Smooth muscle cell (in vitro differentiated cells): ENCODE data around the gene MMS19. TPM values are rescaled to one million over a fixed set of nuclear protein-coding genes. Genes with fewer than 3 reads are reported as not detected.

ENCODE experiments used
- DNase-seq: peaks from one replicate; lab custom pipeline; 2025; ENCODE audit not compliant: unreplicated experiment; lab: John Stamatoyannopoulos, UW
- H2AFZ ChIP-seq: fragments of 200-600 bp; sonication (generic); 2 replicates; pipeline ENCODE4 v1.6.0; 2016; ENCODE audit warnings: antibody characterized with exemption, low read depth, mild to moderate bottlenecking
- H3F3A ChIP-seq: fragments of 200-600 bp; sonication (generic); 2 replicates; pipeline ENCODE4 v1.6.0; 2017; ENCODE audit warnings: antibody characterized with exemption, low read depth
- H3K27ac ChIP-seq: fragments of 200-600 bp; sonication (generic); 2 replicates; pipeline ENCODE4 v1.5.1; 2016; ENCODE audit warnings: low read depth, mild to moderate bottlenecking
- H3K27me3 ChIP-seq: fragments of 200-600 bp; sonication (generic); 2 replicates; pipeline ENCODE4 v1.6.1; 2016; ENCODE audit warnings: low read depth, mild to moderate bottlenecking
- H3K36me3 ChIP-seq: fragments of 200-600 bp; sonication (generic); 2 replicates; pipeline ENCODE4 v1.5.1; 2016; ENCODE audit warnings: low read depth
- H3K4me1 ChIP-seq: fragments of 200-600 bp; sonication (generic); 2 replicates; pipeline ENCODE4 v1.5.1; 2016; ENCODE audit warnings: low read depth
- H3K4me2 ChIP-seq: fragments of 200-600 bp; sonication (generic); 2 replicates; pipeline ENCODE4 v1.6.0; 2016; ENCODE audit warnings: mild to moderate bottlenecking
- H3K4me3 ChIP-seq: fragments of 200-600 bp; sonication (generic); 2 replicates; pipeline ENCODE4 v1.5.1; 2016; ENCODE audit warnings: mild to moderate bottlenecking
- H3K79me2 ChIP-seq: fragments of 200-600 bp; sonication (generic); 2 replicates; pipeline ENCODE4 v1.6.0; 2016; ENCODE audit warnings: low read depth, mild to moderate bottlenecking
- H3K9ac ChIP-seq: fragments of 200-600 bp; sonication (generic); 2 replicates; pipeline ENCODE4 v1.6.0; 2016; ENCODE audit warnings: low read depth
- H3K9me3 ChIP-seq: fragments of 200-600 bp; sonication (generic); replicated peaks from 2 replicates; pipeline ENCODE4 v1.5.1; 2016; ENCODE audit warnings: low read depth
- H4K20me1 ChIP-seq: fragments of 200-600 bp; sonication (generic); 2 replicates; pipeline ENCODE4 v1.6.0; 2016; ENCODE audit warnings: low read depth
- WGBS: methylation state at CpG from one replicate; pipeline ENCODE4 v1.1.7; 2016; ENCODE audit warnings: low lambda C conversion rate; 5-methylcytosine and 5-hydroxymethylcytosine counted together
- polyA plus RNA-seq: library from polyadenylated mRNA; unstranded; fragments of >200 nt; fragmentation: Nextera tagmentation; extraction: Ambion mirVana; gene quantifications from 2 replicates; pipeline ENCODE4 v1.2.1, GENCODE V29; 2016
- total RNA-seq: library from RNA; depleted of rRNA; stranded (reverse); fragments of >200 nt; gene quantifications from 2 replicates; pipeline ENCODE4 v1.2.3, GENCODE V29; 2014
- TF ChIP-seq, protein P1 (sequence below): fragments of 200-600 bp; sonication (generic); IDR thresholded peaks from 2 replicates; pipeline ENCODE4 v1.5.1; 2017; ENCODE audit warnings: borderline replicate concordance, mild to moderate bottlenecking, antibody characterized with exemption; ENCODE audit not compliant: insufficient read depth, poor library complexity, severe bottlenecking

The MMS19 gene
- total and polyA plus RNA-seq, 2 experiments from 2014 or later: 76.8 to 97.9 TPM

GRCh38 chr10:97509120-97509680 lies 11.0 kb upstream of the MMS19 start:
- TF ChIP-seq, protein P1, sequence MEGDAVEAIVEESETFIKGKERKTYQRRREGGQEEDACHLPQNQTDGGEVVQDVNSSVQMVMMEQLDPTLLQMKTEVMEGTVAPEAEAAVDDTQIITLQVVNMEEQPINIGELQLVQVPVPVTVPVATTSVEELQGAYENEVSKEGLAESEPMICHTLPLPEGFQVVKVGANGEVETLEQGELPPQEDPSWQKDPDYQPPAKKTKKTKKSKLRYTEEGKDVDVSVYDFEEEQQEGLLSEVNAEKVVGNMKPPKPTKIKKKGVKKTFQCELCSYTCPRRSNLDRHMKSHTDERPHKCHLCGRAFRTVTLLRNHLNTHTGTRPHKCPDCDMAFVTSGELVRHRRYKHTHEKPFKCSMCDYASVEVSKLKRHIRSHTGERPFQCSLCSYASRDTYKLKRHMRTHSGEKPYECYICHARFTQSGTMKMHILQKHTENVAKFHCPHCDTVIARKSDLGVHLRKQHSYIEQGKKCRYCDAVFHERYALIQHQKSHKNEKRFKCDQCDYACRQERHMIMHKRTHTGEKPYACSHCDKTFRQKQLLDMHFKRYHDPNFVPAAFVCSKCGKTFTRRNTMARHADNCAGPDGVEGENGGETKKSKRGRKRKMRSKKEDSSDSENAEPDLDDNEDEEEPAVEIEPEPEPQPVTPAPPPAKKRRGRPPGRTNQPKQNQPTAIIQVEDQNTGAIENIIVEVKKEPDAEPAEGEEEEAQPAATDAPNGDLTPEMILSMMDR: no peak
- H3K4me2 ChIP-seq: no peak overlapping the region

DNA sequence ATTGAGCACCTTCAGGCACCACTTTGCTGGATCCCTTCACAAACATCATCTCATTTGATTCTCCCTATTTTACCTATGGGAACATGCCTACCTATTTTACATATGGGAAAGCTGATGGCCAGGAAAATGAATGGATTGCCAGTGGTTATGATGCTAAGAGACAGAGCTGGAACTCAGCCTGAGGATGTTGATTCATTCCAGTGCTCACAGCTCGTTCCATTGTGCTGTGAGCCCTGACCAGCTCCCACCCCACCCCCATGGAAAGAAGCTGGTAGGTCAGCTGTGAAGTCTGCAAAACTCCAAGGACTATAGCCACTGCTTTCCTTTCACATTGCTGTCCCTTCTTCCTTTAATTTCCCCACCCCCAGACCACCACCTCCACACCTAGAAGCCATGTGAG lies 10.1 kb upstream of the MMS19 start:
- Histone ChIP-seq H3K79me2 (peaks cover 95% of the 10 kb centered on the region), H3F3A (no peaks in the 10 kb centered on the region), H4K20me1 (peaks cover 99% of the 10 kb centered on the region), H3K36me3 (no peaks in the 10 kb centered on the region), H3K27me3 (no peaks in the 10 kb centered on the region), H3K4me3 (no peak overlapping the region), H3K4me2 (no peak overlapping the region), H2AFZ (no peak overlapping the region), H3K9ac (no peak overlapping the region), H3K4me1 (peaks cover 5% of the 10 kb centered on the region), H3K9me3 (no peaks in the 10 kb centered on the region), H3K27ac (no peak overlapping the region)
- no peak for DNase-seq
- TF ChIP-seq, protein P1: no peak
- 19% methylated on average over 1 of the region's 1 CpG for WGBS

More at GRCh38 chr10:97509120-97509680, 11.0 kb upstream of the MMS19 start:
- H3K4me1 ChIP-seq: peaks cover 5% of the 10 kb centered on the region
- H3K27ac ChIP-seq: no peak overlapping the region
- H3K79me2 ChIP-seq: peaks cover 95% of the 10 kb centered on the region
- H3K27me3 ChIP-seq: no peaks in the 10 kb centered on the region
- 95% methylated on average over 8 of the region's 8 CpGs for WGBS
- H3K4me3 ChIP-seq: no peak overlapping the region
- H2AFZ ChIP-seq: no peak overlapping the region
- no peak for DNase-seq
- H3K9me3 ChIP-seq: no peaks in the 10 kb centered on the region
- no peak overlapping the region for H3K9ac ChIP-seq
- H3F3A ChIP-seq: no peaks in the 10 kb centered on the region
- H4K20me1 ChIP-seq: peaks cover 100% of the 10 kb centered on the region
- no peaks in the 10 kb centered on the region for H3K36me3 ChIP-seq

DNA sequence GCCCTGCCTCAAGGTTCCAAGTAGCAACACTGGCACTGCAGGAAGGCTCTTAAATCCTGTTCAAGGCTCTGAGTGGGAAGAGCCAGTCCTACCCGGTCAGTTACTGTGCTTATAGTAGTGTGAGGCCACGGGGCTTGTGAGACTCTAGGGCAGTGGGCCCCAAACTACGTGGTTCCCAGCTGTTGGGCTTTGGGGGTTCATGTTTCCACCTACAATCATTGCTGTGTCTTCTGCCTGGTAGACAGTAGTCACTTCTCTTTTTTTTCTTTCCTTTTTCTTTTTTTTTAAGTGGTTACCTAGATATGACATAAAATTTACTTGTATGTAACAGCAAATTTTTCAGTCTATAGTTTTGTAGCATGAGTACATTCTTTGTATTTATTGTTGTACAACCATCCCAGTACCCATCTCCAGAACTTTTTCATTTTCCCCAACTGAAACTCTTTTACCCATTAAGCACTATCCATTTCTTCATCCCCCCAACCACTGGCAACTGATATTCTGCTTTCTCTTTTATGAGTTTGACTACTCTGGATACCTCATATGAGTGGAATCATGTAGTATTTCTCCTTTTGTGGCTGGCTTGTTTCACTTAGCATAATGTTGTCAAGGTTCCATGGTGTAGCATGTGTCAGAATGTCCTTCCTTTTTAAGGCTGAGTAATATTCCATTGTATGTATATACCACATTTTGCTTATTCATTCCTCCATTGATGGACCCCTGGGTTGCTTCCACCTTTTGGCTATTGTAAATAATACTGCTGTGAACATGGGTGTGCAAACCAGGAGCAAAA lies 8.2 kb upstream of the MMS19 start:
- H3K4me3 ChIP-seq: no peak overlapping the region
- no peaks in the 10 kb centered on the region for H3K36me3 ChIP-seq
- peaks cover 98% of the 10 kb centered on the region for H3K79me2 ChIP-seq
- H3K4me1 ChIP-seq: peaks cover 5% of the 10 kb centered on the region
- no peak overlapping the region for H3K4me2 ChIP-seq
- TF ChIP-seq, protein P1: no peak
- no peaks in the 10 kb centered on the region for H3F3A ChIP-seq
- H3K9ac ChIP-seq: no peak overlapping the region
- H3K27ac ChIP-seq: no peak overlapping the region
- H3K9me3 ChIP-seq: no peaks in the 10 kb centered on the region
- no peak overlapping the region for H2AFZ ChIP-seq
- H4K20me1 ChIP-seq: peaks cover 99% of the 10 kb centered on the region
- 83% methylated on average over 3 of the region's 3 CpGs for WGBS
- no peaks in the 10 kb centered on the region for H3K27me3 ChIP-seq
- no peak for DNase-seq
